GM12878 (cell line): ENCODE measurements around the gene FAF1. TPM values are rescaled to one million over a fixed set of nuclear protein-coding genes. Genes with fewer than 3 reads are reported as not detected.

Source experiments
- ATAC-seq: fragments of 200-7000 bp; cut with Tn5 transposase; 3 replicates; pipeline ENCODE4 v1.9.1; 2020; ENCODE audit warnings: mild to moderate bottlenecking, moderate library complexity
- BruUV-seq: library from RNA; stranded (reverse); fragments of 400-500 nt; replicated peaks from 2 replicates; lab custom pipeline; 2021; lab: Mats Ljungman, UMichigan
- CTCF ChIA-PET: fragments of 300-600 bp; sonication (Branson Sonifier 250); formaldehyde crosslinking; extraction: SDS; loops from one replicate; lab custom pipeline; 2021; ENCODE audit warnings: inconsistent platforms; lab: Yijun Ruan, JAX
- POLR2A ChIA-PET: fragments of 350-600 bp; formaldehyde crosslinking; extraction: SDS; loops from one replicate; lab custom pipeline; 2021; ENCODE audit warnings: inconsistent platforms; lab: Charles Lee
- RAD21 ChIA-PET: fragments of 300-600 bp; sonication (Branson Sonifier 250); formaldehyde crosslinking; loops from one replicate; lab custom pipeline; 2023; ENCODE audit warnings: antibody characterized with exemption; ENCODE audit not compliant: unreplicated experiment; lab: Charles Lee
- SMC1A ChIA-PET: fragments of 300-600 bp; sonication (Branson Sonifier 250); formaldehyde crosslinking; loops from one replicate; lab custom pipeline; 2023; ENCODE audit not compliant: unreplicated experiment, uncharacterized antibody; lab: Charles Lee
- DNase-seq: peaks from one replicate; pipeline ENCODE4 v3.0.0-alpha.2; 2011; ENCODE audit warnings: low read depth, low spot score
- FAIRE-seq: peaks from 3 replicates; lab custom pipeline; 2011; peaks lifted over from hg19 to GRCh38; lab: Jason Lieb, UNC
- H2AFZ ChIP-seq: 2 replicates; pipeline ENCODE4 v1.6.0; 2011; ENCODE audit warnings: low read depth, low read length, control low read depth; ENCODE audit not compliant: control insufficient read depth
- H3K27ac ChIP-seq: 2 replicates; pipeline ENCODE4 v1.5.1; 2011; ENCODE audit warnings: control low read depth; ENCODE audit not compliant: control insufficient read depth, insufficient read depth
- H3K27me3 ChIP-seq, 2 experiments: replicated peaks in 1 of 2; 2 replicates each; pipeline versions ENCODE4 v1.6.0 to v1.6.1; 2011; ENCODE audit warnings: low read length in 1 of 2; ENCODE audit not compliant: control insufficient read depth in 2 of 2, insufficient read depth in 2 of 2
- H3K36me3 ChIP-seq, 2 experiments: 2 replicates each; pipeline ENCODE4 v1.5.1; 2011; ENCODE audit warnings: low read length in 1 of 2; ENCODE audit not compliant: control insufficient read depth in 2 of 2, insufficient read depth in 2 of 2
- H3K4me1 ChIP-seq: 2 replicates; pipeline ENCODE4 v1.6.1; 2011; ENCODE audit warnings: mild to moderate bottlenecking, low read length, moderate library complexity, mixed read lengths; ENCODE audit not compliant: control insufficient read depth, insufficient read depth
- H3K4me2 ChIP-seq: 2 replicates; pipeline ENCODE4 v1.6.0; 2011; ENCODE audit warnings: control low read depth; ENCODE audit not compliant: control insufficient read depth, insufficient read depth
- H3K4me3 ChIP-seq: fragments of 200-600 bp; sonication (generic); 2 replicates; pipeline ENCODE4 v1.5.1; 2016
- H3K79me2 ChIP-seq: 2 replicates; pipeline ENCODE4 v1.6.0; 2011; ENCODE audit warnings: low read length; ENCODE audit not compliant: control insufficient read depth, insufficient read depth
- H3K9ac ChIP-seq: 2 replicates; pipeline ENCODE4 v1.8.0; 2011; ENCODE audit warnings: low read length, control low read depth, mixed read lengths; ENCODE audit not compliant: control insufficient read depth, insufficient read depth
- H3K9me3 ChIP-seq: replicated peaks from 3 replicates; pipeline ENCODE4 v1.5.1; 2011; ENCODE audit warnings: mild to moderate bottlenecking, low read length; ENCODE audit not compliant: control insufficient read depth, insufficient read depth
- H4K20me1 ChIP-seq: 2 replicates; pipeline ENCODE4 v1.6.0; 2011; ENCODE audit not compliant: control insufficient read depth, insufficient read depth
- EZH2 ChIP-seq: IDR thresholded peaks from 2 replicates; pipeline ENCODE4 v1.6.1; 2012; ENCODE audit warnings: low read depth, mild to moderate bottlenecking, control low read depth, inconsistent platforms, low read length, borderline replicate concordance; ENCODE audit not compliant: control insufficient read depth
- KDM1A ChIP-seq: fragments of 200-600 bp; sonication (generic); IDR thresholded peaks from 2 replicates; pipeline ENCODE4 v1.6.1; 2016; ENCODE audit warnings: borderline replicate concordance
- SUZ12 ChIP-seq: fragments of 200-600 bp; sonication (generic); IDR thresholded peaks from one replicate; pipeline ENCODE4 v1.6.1; 2018; ENCODE audit warnings: antibody characterized with exemption, mild to moderate bottlenecking; ENCODE audit not compliant: unreplicated experiment
- WGBS: methylation state at CpG from one replicate; pipeline ENCODE4 v1.1.6; 2016; ENCODE audit warnings: low lambda C conversion rate; ENCODE audit not compliant: insufficient replicate concordance, insufficient coverage; ENCODE audit errors: missing lambda C conversion rate; 5-methylcytosine and 5-hydroxymethylcytosine counted together
- in situ Hi-C: fragments of 300-500 bp; cut with MboI; formaldehyde crosslinking; loops from 9 replicates; pipeline ENCODE4 v1.14.3; 2018; ENCODE audit warnings: mixed read lengths
- intact Hi-C: fragments of 100-400 bp; cut with micrococcal nuclease; formaldehyde crosslinking; loops from one replicate; pipeline ENCODE4 v1.14.2; 2022; ENCODE audit not compliant: unreplicated experiment
- polyA plus RNA-seq, 11 experiments: library from polyadenylated mRNA; depleted of rRNA in 4 of 11; unstranded in 6 of 11; stranded (reverse) in 5 of 11; fragments of >200 nt; fragmentation: Nextera tagmentation in 4 of 11; fragmentation: Illumina TruSeq in 1 of 11; extraction: Ambion mirVana in 4 of 11; extraction: Trizol in 1 of 11; gene quantifications; 1 replicate in 1 of 11; 2 replicates in 10 of 11; pipeline versions ENCODE4 v1.2.1 to v1.2.3, GENCODE V29; 2011 to 2016; ENCODE audit warnings: inconsistent platforms in 2 of 11, missing spikeins in 2 of 11, low read depth in 1 of 11
- total RNA-seq, 4 experiments: library from RNA; depleted of rRNA in 3 of 4; stranded (reverse); fragments of >200 nt in 3 of 4; fragmentation: Illumina TruSeq in 1 of 4; extraction: Trizol in 1 of 4; gene quantifications; 2 replicates each; pipeline versions ENCODE4 v1.2.1 to v1.2.3, GENCODE V29; 2013 to 2021
- TF ChIP-seq, protein P1 (sequence below): fragments of 450-650 bp; IDR thresholded peaks from 2 replicates; pipeline ENCODE4 v1.6.1; 2017; ENCODE audit warnings: antibody characterized with exemption, mild to moderate bottlenecking, moderate library complexity

The FAF1 gene
- total and polyA plus RNA-seq, 10 of the 15 experiments (the other 5 are each of a cell fraction or from before 2014, with no cell fraction given) = 8.6 to 54.5 (median 23.7) TPM

DNA sequence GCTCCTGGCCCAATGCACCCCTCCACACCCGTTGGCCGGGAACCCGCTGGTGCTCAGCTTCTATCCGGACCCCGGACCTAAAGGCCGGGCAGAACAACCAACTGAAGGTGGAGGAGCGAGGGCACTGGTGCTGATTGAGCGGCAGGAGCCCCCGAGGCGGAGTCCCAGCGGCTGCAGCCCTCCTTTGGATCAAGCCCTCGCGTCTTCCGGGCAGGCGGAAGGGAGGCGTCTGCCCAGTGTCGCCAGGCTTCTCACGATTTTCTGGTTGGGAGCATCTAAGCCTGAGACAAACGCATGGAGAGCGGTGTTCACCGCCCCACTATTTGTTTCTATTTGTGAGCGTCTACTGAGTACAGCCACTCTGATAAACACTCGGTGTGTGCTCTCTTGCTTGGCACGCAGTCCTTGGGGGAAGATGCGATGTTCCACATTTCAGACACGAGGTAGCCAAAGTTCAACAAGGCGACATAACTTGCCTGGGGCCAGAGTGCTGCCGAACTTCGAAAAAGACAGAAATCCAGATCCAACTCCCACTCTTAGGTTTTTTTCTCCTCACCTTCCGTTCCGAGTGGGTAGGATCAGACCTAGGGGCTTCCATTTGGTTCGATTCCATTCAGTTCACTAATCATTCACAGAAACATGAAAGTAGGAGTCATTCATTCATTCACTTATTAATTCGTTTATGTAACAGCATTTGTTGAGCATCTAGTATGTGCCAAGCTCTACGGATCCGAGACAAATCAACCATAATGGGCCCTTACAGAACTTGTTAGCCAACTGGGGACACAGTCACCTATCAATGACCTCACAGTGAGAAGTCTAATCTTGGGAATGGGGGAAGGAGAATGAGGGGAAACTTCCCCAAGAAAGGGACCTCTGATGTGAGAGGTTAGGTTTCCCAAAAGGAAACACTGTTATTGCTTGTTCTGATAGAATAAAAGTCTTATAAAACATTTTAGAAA is 532.0 kb downstream of the FAF1 start:
- no TSS peak for BruUV-seq
- no peak; the same call in 2 of the 3 replicates for ATAC-seq
- in situ Hi-C loops = no loop called here
- H3K27me3 ChIP-seq = peaks cover 22 to 39% of the 10 kb centered on the region in 2 experiments
- H3K4me3 ChIP-seq = no peak overlapping the region
- TF ChIP-seq KDM1A = no peak
- 0 out of 2 replicates have a peak, but pooled peaks have one; percentile 70 for TF ChIP-seq EZH2
- TF ChIP-seq, all 136 proteins: peak for 1
- Histone ChIP-seq H3K9ac (no peak overlapping the region), H4K20me1 (no peaks in the 10 kb centered on the region), H3K9me3 (no peaks in the 10 kb centered on the region; the same call in 1 of the 3 replicates), H3K4me1 (no peaks in the 10 kb centered on the region), H3K79me2 (no peaks in the 10 kb centered on the region), H3K4me2 (no peak overlapping the region), H2AFZ (no peak overlapping the region), H3K27ac (no peak overlapping the region), H3K36me3 (no peaks in the 10 kb centered on the region)
- FAIRE-seq = no peak
- ChIA-PET RAD21 (no interaction called here), CTCF (no interaction called here), SMC1A (no interaction called here), POLR2A (no interaction called here)
- intact Hi-C loops = no loop called here
- no peak for DNase-seq
- WGBS = 24% methylated on average over 35 of the region's 35 CpGs

DNA sequence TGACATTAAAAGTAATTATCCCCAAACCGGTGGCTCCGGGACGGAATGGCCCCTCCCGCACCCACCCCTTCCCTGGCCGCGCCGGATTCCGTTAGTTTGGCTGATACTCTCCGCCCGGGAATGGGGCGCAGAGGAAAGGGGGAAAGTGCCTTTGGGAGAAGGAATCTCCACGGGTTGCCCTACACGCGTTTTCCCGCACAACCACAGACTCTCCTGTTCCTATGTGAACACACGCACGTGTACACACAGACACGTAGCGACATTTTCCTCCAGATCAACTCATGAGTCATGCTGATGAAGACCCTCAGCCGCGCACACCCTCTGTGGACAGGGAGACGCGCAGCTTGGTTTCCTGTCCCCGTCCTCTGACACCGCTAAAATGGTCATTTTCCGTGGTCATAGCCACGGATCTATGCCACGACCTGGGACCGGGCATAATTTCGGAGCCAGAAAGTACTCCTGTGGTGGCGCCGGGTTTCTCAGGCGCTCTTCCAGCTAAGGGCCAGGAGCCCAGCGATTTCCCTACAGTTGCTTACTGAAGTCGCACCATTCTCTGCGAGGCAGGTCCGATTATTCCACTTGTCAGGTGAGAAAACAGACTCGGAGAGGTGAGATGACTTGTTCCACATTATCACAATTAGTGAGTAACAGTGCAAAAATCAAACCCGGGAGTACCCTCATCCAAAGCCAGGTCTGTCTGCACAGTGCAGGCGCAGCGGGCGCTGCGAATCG is 532.8 kb downstream of the FAF1 start:
- H3K9ac ChIP-seq = no peak overlapping the region
- FAIRE-seq (no peak), DNase-seq (no peak), ATAC-seq (no peak)
- ChIA-PET SMC1A (no interaction called here), POLR2A (no interaction called here), RAD21 (no interaction called here)
- H3K36me3 ChIP-seq = no peaks in the 10 kb centered on the region
- H3K27me3 ChIP-seq = peaks cover 30 to 44% of the 10 kb centered on the region in 2 experiments
- H2AFZ ChIP-seq = no peak overlapping the region
- BruUV-seq = no TSS peak
- no peaks in the 10 kb centered on the region for H3K4me1 ChIP-seq
- H4K20me1 ChIP-seq = no peaks in the 10 kb centered on the region
- 33% methylated on average over 43 of the region's 44 CpGs for WGBS
- no peak overlapping the region for H3K4me3 ChIP-seq
- no peaks in the 10 kb centered on the region; the same call in 1 of the 3 replicates for H3K9me3 ChIP-seq
- in situ Hi-C loops = no loop called here
- peak; percentile 32 for TF ChIP-seq SUZ12
- TF ChIP-seq, protein P1, sequence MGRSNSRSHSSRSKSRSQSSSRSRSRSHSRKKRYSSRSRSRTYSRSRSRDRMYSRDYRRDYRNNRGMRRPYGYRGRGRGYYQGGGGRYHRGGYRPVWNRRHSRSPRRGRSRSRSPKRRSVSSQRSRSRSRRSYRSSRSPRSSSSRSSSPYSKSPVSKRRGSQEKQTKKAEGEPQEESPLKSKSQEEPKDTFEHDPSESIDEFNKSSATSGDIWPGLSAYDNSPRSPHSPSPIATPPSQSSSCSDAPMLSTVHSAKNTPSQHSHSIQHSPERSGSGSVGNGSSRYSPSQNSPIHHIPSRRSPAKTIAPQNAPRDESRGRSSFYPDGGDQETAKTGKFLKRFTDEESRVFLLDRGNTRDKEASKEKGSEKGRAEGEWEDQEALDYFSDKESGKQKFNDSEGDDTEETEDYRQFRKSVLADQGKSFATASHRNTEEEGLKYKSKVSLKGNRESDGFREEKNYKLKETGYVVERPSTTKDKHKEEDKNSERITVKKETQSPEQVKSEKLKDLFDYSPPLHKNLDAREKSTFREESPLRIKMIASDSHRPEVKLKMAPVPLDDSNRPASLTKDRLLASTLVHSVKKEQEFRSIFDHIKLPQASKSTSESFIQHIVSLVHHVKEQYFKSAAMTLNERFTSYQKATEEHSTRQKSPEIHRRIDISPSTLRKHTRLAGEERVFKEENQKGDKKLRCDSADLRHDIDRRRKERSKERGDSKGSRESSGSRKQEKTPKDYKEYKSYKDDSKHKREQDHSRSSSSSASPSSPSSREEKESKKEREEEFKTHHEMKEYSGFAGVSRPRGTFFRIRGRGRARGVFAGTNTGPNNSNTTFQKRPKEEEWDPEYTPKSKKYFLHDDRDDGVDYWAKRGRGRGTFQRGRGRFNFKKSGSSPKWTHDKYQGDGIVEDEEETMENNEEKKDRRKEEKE = no peak
- 0 out of 2 replicates have a peak, but pooled peaks have one; percentile 69 for TF ChIP-seq EZH2
- TF ChIP-seq, all 136 proteins: peak for 2
- no peaks in the 10 kb centered on the region for H3K79me2 ChIP-seq
- no peak overlapping the region for H3K27ac ChIP-seq
- H3K4me2 ChIP-seq = no peak overlapping the region
- CTCF ChIA-PET = no interaction called here
- intact Hi-C loops = no loop called here
